SH-SY5Y (cell line): ENCODE measurements around the gene GK2.

Experiments used
- GATA2 ChIP-seq: IDR thresholded peaks from 2 replicates; pipeline ENCODE4 v1.6.1; 2011; ENCODE audit warnings: mild to moderate bottlenecking, low read depth, low read length
- GATA3 ChIP-seq: IDR thresholded peaks from 2 replicates; pipeline ENCODE4 v1.6.1; 2011; ENCODE audit warnings: low read depth, mild to moderate bottlenecking, low read length, moderate library complexity

DNA sequence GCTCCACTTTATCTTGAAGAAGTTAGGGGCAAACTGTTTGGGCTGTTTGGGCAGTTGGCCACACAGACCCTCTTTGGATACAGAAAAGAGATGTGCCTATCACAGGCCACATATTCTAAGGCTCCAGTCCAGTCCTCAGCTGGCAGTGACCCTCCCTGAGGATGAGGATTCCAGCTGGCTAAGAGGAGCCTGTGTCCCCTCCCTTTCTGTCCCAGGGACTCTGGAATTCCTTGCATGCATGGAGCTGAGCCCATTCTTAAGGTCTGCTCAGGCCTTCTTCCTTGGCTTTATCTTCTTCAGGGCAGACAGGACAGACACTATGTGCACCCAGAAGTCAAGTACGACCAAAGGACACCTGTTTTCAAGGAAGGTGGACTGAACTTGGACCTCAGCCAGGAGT, 23.8 kb upstream of the GK2 start:
- TF ChIP-seq GATA3 (no peak), GATA2 (no peak)
